K562 treated with DMSO at 1 percent for 24 hours (cell line): ENCODE measurements around the gene YIF1A. TPM values are rescaled to one million over a fixed set of nuclear protein-coding genes. Genes with fewer than 3 reads are reported as not detected.

Experiments used
- total RNA-seq: library from RNA; unstranded; fragments of 300-600 nt; gene quantifications from 2 replicates; pipeline ENCODE4 v1.2.3, GENCODE V29; 2022; ENCODE audit warnings: low read depth; ENCODE audit not compliant: insufficient read depth

The YIF1A gene, protein sequence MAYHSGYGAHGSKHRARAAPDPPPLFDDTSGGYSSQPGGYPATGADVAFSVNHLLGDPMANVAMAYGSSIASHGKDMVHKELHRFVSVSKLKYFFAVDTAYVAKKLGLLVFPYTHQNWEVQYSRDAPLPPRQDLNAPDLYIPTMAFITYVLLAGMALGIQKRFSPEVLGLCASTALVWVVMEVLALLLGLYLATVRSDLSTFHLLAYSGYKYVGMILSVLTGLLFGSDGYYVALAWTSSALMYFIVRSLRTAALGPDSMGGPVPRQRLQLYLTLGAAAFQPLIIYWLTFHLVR
- 132 and 143 TPM in 2 replicates for total RNA-seq

DNA sequence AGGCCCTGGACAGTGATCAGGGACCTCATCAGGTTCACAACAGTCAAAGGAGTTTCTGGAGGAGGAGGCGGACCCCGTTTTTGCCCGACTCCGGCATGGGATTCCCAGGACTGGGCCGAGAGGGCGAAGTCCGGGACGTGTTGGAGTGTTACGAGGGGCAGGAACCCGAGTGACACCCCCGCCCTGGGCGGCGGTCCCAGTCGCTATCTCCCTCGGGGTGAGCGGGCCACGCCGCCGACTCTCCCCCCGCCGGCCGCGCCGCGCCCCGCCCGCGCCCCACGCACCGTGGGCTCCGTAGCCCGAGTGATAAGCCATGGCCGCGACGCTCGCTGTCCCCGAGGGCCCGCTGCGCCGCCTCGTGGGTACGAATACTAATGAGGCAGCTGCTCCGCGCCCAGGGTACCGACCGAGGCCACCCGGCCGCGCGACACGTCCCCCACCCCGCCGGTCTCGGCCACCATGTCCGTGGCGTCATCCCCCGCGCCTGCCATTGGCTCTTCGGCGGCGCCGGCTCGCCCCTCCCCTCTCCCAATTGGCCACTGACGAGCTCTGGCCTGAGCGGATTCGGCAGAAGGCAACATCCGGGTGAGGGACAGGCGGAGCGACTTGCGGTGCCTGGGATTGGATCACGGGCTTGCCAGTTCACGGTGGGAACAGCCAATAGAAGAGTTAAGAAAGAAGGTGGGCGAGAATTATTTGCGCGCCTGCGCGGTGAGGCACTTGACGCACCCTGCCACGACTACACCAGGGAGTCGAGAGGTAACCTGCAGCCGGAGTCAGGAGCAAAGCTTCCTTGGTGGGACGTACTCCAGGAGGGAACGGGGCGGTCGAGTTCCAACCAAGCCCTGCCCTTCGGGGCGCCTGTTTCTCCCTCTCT lies at the start of gene YIF1A:
YIF1A (minus strand) TSS at position 473 of the 877 bp plus-strand sequence; CDS start at position 315, 158 bp downstream.

DNA sequence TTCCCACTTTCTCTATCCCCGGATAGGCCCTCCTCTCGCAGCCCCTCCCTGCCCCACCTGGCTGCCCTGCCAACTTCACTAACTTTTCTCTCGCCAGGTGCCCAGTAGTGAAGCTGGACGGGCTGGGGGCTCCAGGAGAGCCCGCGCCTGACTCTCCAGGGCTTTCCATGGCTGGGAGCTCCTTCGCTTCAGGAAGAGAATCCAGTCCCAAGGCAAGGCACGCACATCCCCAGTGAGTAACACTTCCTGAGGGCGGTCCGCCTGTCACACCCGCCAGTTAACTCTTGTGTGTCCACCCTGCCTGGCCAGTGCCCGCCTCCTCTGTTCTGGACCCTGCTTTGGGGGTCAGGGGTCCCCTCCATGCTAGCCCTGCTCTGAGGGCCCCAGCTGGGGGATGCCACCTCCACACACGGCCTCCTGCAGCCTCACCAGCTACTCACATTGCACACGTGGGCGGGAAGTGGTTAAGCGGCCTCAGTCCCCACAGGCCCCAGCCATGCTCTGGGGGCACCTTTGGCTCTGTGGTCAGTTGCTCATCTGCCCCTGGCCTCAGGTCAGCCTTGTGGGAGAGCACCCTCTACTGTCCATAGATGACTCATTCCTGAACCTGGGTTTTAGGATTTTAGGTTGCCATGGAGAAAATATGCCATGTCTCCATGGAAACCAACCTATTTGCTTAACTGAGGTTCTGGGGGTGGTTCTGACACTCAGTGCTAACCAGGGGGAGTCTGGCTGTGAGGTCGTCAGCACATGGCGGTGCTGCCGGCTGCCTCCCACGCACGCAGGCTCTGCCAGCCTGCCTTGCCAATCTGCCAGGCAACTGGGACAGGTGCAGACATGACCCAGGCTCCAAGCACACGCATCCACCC lies 47.5 kb upstream of the YIF1A start, which contains the start of gene RIN1:
RIN1 (minus strand) TSS at position 201 of the 869 bp plus-strand sequence; CDS start at position 169, 32 bp downstream.

DNA sequence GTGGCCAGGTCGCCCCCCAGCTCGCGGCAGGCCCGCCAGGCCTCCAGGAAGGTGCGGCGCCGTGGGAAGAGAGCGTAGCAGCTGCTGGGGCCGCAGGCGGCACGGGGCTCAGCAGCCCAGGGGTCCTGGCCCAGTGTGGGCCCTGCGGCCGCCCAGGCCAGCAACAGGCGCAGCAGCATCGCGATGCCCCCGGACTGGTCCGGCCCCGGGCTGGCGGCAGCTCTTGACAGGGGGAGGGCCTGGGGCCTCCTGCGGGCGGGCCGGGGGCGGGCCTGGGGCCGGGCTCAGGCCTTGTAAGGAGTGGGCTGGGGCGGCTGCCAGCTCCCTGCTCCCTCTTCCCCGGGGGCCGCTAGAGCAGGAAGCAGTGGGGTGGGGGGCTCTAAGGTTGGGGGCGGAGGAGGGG lies 27.9 kb upstream of the YIF1A start, which contains the start of gene CD248:
CD248 (minus strand) TSS at position 196 of the 403 bp plus-strand sequence; CDS start at position 179, 17 bp downstream.

DNA sequence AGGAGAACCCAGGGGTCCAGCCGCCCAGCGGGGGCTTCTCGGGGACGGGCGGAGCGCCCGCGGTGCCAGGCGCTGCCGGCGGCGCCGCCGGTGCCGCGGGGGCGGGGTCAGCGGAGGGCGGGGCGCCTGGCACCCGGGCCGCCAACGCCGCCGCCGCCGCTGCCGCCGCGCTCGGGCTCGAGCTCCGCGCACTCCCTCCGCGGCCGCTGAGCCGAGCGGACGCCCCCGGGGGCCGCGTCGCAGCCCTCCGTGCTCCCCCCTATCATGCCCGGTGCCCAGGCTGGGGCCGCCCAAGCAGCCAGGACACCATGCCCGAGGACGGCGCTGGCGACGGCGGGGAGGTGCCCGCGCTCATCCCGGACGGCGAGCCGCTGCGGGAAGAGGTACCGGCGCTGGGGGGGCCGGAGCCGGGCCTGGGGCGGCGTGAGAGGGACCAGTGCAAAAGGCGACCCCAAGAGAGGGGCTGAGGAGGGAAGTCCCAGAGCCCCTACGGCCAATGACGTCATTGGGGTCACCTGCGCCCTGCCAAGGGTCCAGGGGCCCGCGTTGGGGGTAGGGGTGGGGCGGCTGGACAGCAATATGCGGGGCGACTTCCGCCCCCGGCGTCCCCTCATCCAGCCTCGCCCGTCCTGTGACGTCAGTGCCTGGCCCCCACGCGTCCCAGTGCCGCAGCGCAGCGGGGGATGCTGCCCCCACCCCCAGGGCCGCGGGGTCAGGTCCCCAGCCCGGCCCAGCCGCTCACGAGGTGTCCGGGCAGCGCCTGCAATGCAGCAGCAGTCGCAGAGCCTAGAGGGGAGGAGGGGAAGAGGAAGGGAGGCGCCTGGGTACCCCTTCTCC lies 3.0 kb upstream of the YIF1A start, which contains the start of gene TMEM151A:
TMEM151A (plus strand) TSS at position 189 of the 837 bp plus-strand sequence; CDS start at position 309, 120 bp downstream.

DNA sequence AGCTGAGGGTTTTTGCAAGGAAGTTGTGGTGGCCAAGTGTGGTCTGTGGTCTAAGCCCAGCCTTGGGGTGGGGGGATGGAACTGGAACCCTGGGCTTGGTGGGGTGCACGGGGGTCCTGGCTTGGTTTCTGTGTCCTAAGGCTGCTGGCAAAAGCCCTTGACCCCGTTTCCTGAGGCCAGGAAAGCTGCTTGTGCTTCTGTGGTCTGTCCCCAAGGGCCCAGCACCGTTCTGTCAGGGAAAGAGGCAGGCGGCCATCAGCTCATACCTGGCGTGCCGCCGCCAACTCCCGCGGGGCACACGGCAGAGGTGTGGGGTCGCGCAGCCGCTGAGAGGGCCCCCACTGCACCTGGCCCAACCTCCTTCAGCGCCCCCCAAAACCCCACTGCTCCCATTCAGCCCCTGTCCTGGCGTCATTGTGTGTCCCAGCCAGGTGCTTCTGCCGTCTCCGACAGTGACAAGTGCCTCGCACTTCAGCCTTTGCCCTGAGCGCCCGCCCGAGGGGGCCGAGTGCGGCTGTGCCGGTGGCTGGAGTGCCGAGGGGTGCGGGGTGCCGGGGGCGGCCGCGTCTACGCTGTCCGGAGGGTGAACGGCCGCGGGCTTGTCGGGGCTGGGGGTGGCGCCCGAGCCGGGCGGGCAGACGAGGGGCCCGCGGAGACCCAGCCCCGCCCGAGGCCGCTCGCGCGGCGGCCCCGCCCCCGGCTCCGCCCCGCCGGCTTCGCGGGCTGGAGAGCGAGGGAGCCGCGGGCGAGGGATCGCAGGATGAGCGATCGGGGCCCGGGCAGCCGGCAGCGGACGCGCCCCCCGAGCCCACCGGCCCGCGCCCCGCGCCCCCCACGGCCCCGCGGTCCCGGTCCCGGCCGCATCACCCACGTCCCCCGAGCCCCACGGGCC lies 11.2 kb downstream of the YIF1A start, which contains the start of gene CNIH2:
CNIH2 (plus strand) TSS at position 705 of the 892 bp plus-strand sequence. CDS start 282 bp downstream, outside the sequence.

DNA sequence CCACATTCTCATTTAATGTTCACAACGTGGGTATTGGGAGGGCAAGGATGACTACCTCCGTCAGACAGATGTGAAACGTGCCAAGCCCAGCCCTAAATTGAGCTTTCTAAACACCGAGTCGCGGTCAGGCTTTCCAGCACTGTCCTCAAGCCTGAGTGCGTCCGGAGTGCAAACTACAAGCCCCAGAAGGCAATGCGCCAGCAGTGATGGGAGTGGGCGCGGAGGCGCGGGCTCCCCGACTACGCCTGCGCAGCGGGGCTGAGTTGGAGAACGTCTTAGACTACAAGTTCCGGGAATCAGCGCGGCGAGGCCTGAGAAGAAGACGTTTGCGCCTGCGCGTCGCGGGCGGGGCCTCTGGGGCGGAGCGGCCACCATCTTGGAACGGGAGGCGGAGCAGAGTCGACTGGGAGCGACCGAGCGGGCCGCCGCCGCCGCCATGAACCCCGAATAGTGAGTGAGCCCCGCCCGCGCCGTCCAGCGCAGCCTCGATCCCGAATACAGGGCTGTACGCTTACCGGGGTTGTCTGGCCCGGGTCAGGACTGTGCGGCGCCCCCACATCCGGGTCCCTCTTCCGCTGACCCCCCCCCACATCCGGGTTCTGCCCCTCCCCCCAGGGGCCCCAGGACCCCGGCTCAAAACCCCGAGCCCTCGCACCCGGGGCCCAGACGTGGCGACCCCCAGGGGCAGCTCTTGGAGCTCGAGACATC lies 20.5 kb downstream of the YIF1A start, which contains the start of gene RAB1B:
RAB1B (plus strand) TSS at position 396 of the 708 bp plus-strand sequence; CDS start at position 437, 41 bp downstream.

Other genes with a start within 250 kb of the YIF1A start
- not detected in 2 replicates for gene GAL3ST3, start 240.0 kb downstream of the YIF1A start, total RNA-seq
- 271 and 300 TPM in 2 replicates for gene SF3B2, start 236.8 kb downstream of the YIF1A start, total RNA-seq
- gene PACS1, start 218.9 kb downstream of the YIF1A start, total RNA-seq, result 35.1 and 39.1 TPM in 2 replicates
- 45.0 and 46.3 TPM in 2 replicates for gene KLC2, start 31.4 kb downstream of the YIF1A start, total RNA-seq
- 194 and 197 TPM in 2 replicates for gene RAB1B, start 20.5 kb downstream of the YIF1A start, total RNA-seq
- 1.1 TPM in 1 of 2 replicates, not detected in the other for gene CNIH2, start 11.0 kb downstream of the YIF1A start, total RNA-seq
- gene TMEM151A, start 2.8 kb upstream of the YIF1A start, total RNA-seq, result not detected in 2 replicates
- not detected in 2 replicates for gene CD248, start 27.9 kb upstream of the YIF1A start, total RNA-seq
- 1.1 TPM in 2 replicates for gene RIN1, start 47.3 kb upstream of the YIF1A start, total RNA-seq
- 65.5 and 66.8 TPM in 2 replicates for gene BRMS1, start 56.0 kb upstream of the YIF1A start, total RNA-seq
- 38.5 and 42.0 TPM in 2 replicates for gene B4GAT1, start 58.5 kb upstream of the YIF1A start, total RNA-seq
- gene SLC29A2, start 82.6 kb upstream of the YIF1A start, total RNA-seq, result 14.6 and 18.1 TPM in 2 replicates
- not detected in 2 replicates for gene NPAS4, start 131.9 kb upstream of the YIF1A start, total RNA-seq
- gene MRPL11, start 149.7 kb upstream of the YIF1A start, total RNA-seq, result 43.7 and 47.1 TPM in 2 replicates
- 8.3 and 8.6 TPM in 2 replicates for gene PELI3, start 177.8 kb upstream of the YIF1A start, total RNA-seq
- 58.7 and 69.0 TPM in 2 replicates for gene DPP3, start 191.3 kb upstream of the YIF1A start, total RNA-seq
- gene BBS1, start 221.5 kb upstream of the YIF1A start, total RNA-seq, result 12.5 and 13.9 TPM in 2 replicates